MCF 10A (cell line): ENCODE data around the gene MBTD1. TPM values are rescaled to one million over a fixed set of nuclear protein-coding genes. Genes with fewer than 3 reads are reported as not detected.
A peak's percentile ranks its signal among the peaks of the same experiment; 100 is the strongest.
"Not testable (repeated sequence)": the region's sequence is repeated elsewhere in the genome, so short reads cannot be mapped to it uniquely, and the experiment has no call there.

Experiments used
- BruUV-seq: library from RNA; stranded (reverse); fragments of 400-500 nt; replicated peaks from 2 replicates; lab custom pipeline; 2021; lab: Mats Ljungman, UMichigan
- CTCF ChIA-PET: fragments of 300-600 bp; sonication (Branson Sonifier 250); formaldehyde crosslinking; extraction: SDS; loops from one replicate; lab custom pipeline; 2021; ENCODE audit warnings: antibody characterized with exemption, inconsistent platforms; lab: Yijun Ruan, JAX
- POLR2A ChIA-PET: fragments of 300-600, 350-650 bp; sonication (Branson Sonifier 250); formaldehyde crosslinking; extraction: SDS; loops from one replicate; lab custom pipeline; 2020; ENCODE audit warnings: antibody characterized with exemption, inconsistent platforms; lab: Yijun Ruan, JAX
- DNase-seq: peaks from one replicate; pipeline ENCODE4 v3.0.0-alpha.2; 2018; ENCODE audit not compliant: unreplicated experiment
- H3K27ac Mint-ChIP-seq: one replicate; pipeline ENCODE4 v1.8.0; 2022; ENCODE audit warnings: mild to moderate bottlenecking, low read depth, mixed read lengths; ENCODE audit not compliant: unreplicated experiment
- H3K27me3 Mint-ChIP-seq: one replicate; pipeline ENCODE4 v1.8.0; 2022; ENCODE audit warnings: mixed read lengths; ENCODE audit not compliant: insufficient read depth, unreplicated experiment
- H3K36me3 Mint-ChIP-seq: one replicate; pipeline ENCODE4 v1.8.0; 2022; ENCODE audit warnings: mild to moderate bottlenecking, moderate library complexity, mixed read lengths; ENCODE audit not compliant: insufficient read depth, unreplicated experiment
- H3K4me1 Mint-ChIP-seq: one replicate; pipeline ENCODE4 v1.8.0; 2022; ENCODE audit warnings: mixed read lengths; ENCODE audit not compliant: insufficient read depth, unreplicated experiment
- H3K4me3 Mint-ChIP-seq: one replicate; pipeline ENCODE4 v1.8.0; 2022; ENCODE audit warnings: mild to moderate bottlenecking, moderate library complexity, mixed read lengths; ENCODE audit not compliant: unreplicated experiment
- H3K9me3 Mint-ChIP-seq: one replicate; pipeline ENCODE4 v1.8.0; 2022; ENCODE audit warnings: mixed read lengths; ENCODE audit not compliant: unreplicated experiment
- intact Hi-C: fragments of 100-400 bp; cut with micrococcal nuclease; formaldehyde crosslinking; loops from 2 replicates; pipeline ENCODE4 v1.14.1; 2022
- total RNA-seq: library from RNA; stranded (reverse); gene quantifications from 2 replicates; pipeline ENCODE4 v1.2.3, GENCODE V29; 2022
- TF ChIP-seq, protein P1 (sequence below): fragments of 200-600 bp; IDR thresholded peaks from one replicate; pipeline ENCODE4 v1.8.0; 2022; ENCODE audit warnings: antibody characterized with exemption, mild to moderate bottlenecking; ENCODE audit not compliant: unreplicated experiment

The MBTD1 gene
- total RNA-seq, 1 experiment from 2014 or later: 7.7 TPM

- H3K4me3 Mint-ChIP-seq: no peak overlapping the region
- BruUV-seq: no TSS peak
- no peaks in the 10 kb centered on the region for H3K27me3 Mint-ChIP-seq
- H3K27ac Mint-ChIP-seq: no peak overlapping the region
- intact Hi-C loops: no loop called here
- TF ChIP-seq, protein P1, sequence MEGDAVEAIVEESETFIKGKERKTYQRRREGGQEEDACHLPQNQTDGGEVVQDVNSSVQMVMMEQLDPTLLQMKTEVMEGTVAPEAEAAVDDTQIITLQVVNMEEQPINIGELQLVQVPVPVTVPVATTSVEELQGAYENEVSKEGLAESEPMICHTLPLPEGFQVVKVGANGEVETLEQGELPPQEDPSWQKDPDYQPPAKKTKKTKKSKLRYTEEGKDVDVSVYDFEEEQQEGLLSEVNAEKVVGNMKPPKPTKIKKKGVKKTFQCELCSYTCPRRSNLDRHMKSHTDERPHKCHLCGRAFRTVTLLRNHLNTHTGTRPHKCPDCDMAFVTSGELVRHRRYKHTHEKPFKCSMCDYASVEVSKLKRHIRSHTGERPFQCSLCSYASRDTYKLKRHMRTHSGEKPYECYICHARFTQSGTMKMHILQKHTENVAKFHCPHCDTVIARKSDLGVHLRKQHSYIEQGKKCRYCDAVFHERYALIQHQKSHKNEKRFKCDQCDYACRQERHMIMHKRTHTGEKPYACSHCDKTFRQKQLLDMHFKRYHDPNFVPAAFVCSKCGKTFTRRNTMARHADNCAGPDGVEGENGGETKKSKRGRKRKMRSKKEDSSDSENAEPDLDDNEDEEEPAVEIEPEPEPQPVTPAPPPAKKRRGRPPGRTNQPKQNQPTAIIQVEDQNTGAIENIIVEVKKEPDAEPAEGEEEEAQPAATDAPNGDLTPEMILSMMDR: no peak
- H3K36me3 Mint-ChIP-seq: peaks cover 74% of the 10 kb centered on the region
- ChIA-PET CTCF (no interaction called here), POLR2A (interaction anchor here (1.3 kb wide), 1 partner anchor 13 kb away, joined by 4 read pairs; no protein-coding TSS in a partner anchor)
- H3K9me3 Mint-ChIP-seq: no peaks in the 10 kb centered on the region
- H3K4me1 Mint-ChIP-seq: no peaks in the 10 kb centered on the region
- DNase-seq: no peak
These were observed 79.4 kb downstream of the MBTD1 start for GRCh38 chr17:51180486-51180885.

- intact Hi-C loops, H3K27me3 Mint-ChIP-seq, H3K4me3 Mint-ChIP-seq, DNase-seq, BruUV-seq, H3K27ac Mint-ChIP-seq, H3K9me3 Mint-ChIP-seq: not testable (repeated sequence)
- Mint-ChIP-seq H3K4me1 (peaks cover 21% of the 10 kb centered on the region), H3K36me3 (peaks cover 94% of the 10 kb centered on the region)
- POLR2A ChIA-PET: interaction anchor here (0.6 to 0.7 kb wide), 2 partner anchors 9 to 558 kb away, joined by 3 read pairs; no protein-coding TSS in a partner anchor
- CTCF ChIA-PET: interaction anchor here (0.5 kb wide), 1 partner anchor 324 kb away, joined by 3 read pairs; no protein-coding TSS in a partner anchor
These were observed 87.8 kb downstream of the MBTD1 start for GRCh38 chr17:51172030-51172429.

GRCh38 chr17:51170736-51171135 lies 89.1 kb downstream of the MBTD1 start:
- BruUV-seq: no TSS peak
- CTCF ChIA-PET: interaction anchor here (1.0 to 1.3 kb wide), 2 partner anchors 18 to 19 kb away, joined by 3 to 4 read pairs; no protein-coding TSS in a partner anchor

GRCh38 chr17:51169340-51169739 lies 90.5 kb downstream of the MBTD1 start:
- Mint-ChIP-seq H3K27ac (no peak overlapping the region), H3K36me3 (peaks cover 78% of the 10 kb centered on the region), H3K4me3 (peak overlapping the region; percentile 39), H3K27me3 (no peaks in the 10 kb centered on the region), H3K4me1 (peaks cover 30% of the 10 kb centered on the region), H3K9me3 (no peaks in the 10 kb centered on the region)
- no peak for DNase-seq
- intact Hi-C loops: no loop called here
- BruUV-seq: no TSS peak
- TF ChIP-seq, protein P1: no peak
- ChIA-PET CTCF (interaction anchor here (0.7 to 1.5 kb wide), 3 partner anchors 9 to 169 kb away, joined by 3 to 4 read pairs (median 3); no protein-coding TSS in a partner anchor), POLR2A (no interaction called here)

More at GRCh38 chr17:51170736-51171135, 89.1 kb downstream of the MBTD1 start:
- Mint-ChIP-seq H3K9me3 (no peaks in the 10 kb centered on the region), H3K4me3 (no peak overlapping the region), H3K36me3 (peaks cover 86% of the 10 kb centered on the region), H3K4me1 (peaks cover 25% of the 10 kb centered on the region), H3K27me3 (no peaks in the 10 kb centered on the region), H3K27ac (no peak overlapping the region)
- DNase-seq: no peak
- POLR2A ChIA-PET: interaction anchor here (0.6 to 0.7 kb wide), 2 partner anchors 28 to 298 kb away, joined by 3 read pairs; no protein-coding TSS in a partner anchor
- intact Hi-C loops: no loop called here
- TF ChIP-seq, protein P1: no peak
